GM19324 (cell line): ENCODE data around the gene MAGT1.
"Not testable (repeated sequence)": the region's sequence is repeated elsewhere in the genome, so short reads cannot be mapped to it uniquely, and the experiment has no call there.

Experiments used
- ATAC-seq: cut with Tn5 transposase; IDR thresholded peaks from one replicate; pipeline ENCODE4 v1.9.1; 2021; ENCODE audit warnings: mild to moderate bottlenecking, moderate library complexity; ENCODE audit not compliant: unreplicated experiment, low FRiP score

MAGT1 gene

GRCh38 chrX:77881418-77881817 is 13.8 kb downstream of the MAGT1 start:
- not testable (repeated sequence) for ATAC-seq

GRCh38 chrX:77875372-77875771 is 19.9 kb downstream of the MAGT1 start:
- ATAC-seq, result no peak

- not testable (repeated sequence) for ATAC-seq
Measured at GRCh38 chrX:77831544-77831943, 63.7 kb downstream of the MAGT1 start.

GRCh38 chrX:77821989-77822388 is 73.2 kb downstream of the MAGT1 start:
- ATAC-seq, result not testable (repeated sequence)

- no peak for ATAC-seq
Measured at GRCh38 chrX:77820091-77820727, 75.0 kb downstream of the MAGT1 start.

GRCh38 chrX:77814210-77814609 is 81.0 kb downstream of the MAGT1 start:
- no peak for ATAC-seq

- no peak for ATAC-seq
Measured at GRCh38 chrX:77802201-77802600, 93.0 kb downstream of the MAGT1 start.

- ATAC-seq, result no peak
Measured at GRCh38 chrX:77795124-77795523, 100.1 kb downstream of the MAGT1 start.

GRCh38 chrX:77793946-77794345 is 101.3 kb downstream of the MAGT1 start:
- no peak for ATAC-seq

GRCh38 chrX:77788050-77788449 is 107.2 kb downstream of the MAGT1 start:
- ATAC-seq, result no peak

GRCh38 chrX:77786365-77786680 is 108.9 kb downstream of the MAGT1 start:
- peak; percentile 20 for ATAC-seq

- ATAC-seq, result peak; percentile 93
Measured at GRCh38 chrX:77785486-77786364, 109.5 kb downstream of the MAGT1 start, which contains the start of gene ATRX. Gene ATRX (minus strand): TSS chrX:77786216. CDS start chrX:77786001, 215 bp downstream.

- no peak for ATAC-seq
Measured at GRCh38 chrX:77779695-77780094, 115.5 kb downstream of the MAGT1 start.

- no peak for ATAC-seq
Measured at GRCh38 chrX:77776659-77777058, 118.6 kb downstream of the MAGT1 start.
